ENCODE data around the gene SLC25A29. TPM values are rescaled to one million over a fixed set of nuclear protein-coding genes. Genes with fewer than 3 reads are reported as not detected.

Gene SLC25A29
- total and polyA plus RNA-seq, 2 of the 8 experiments (the other 6 are each of a cell fraction or from before 2014, with no cell fraction given), result 135 to 177 TPM

- TF ChIP-seq HDAC6 (IDR thresholded peaks at IDR 0.05; ENCODE audit: low read depth, low read length) (no peak), TEAD4 (IDR thresholded peaks at IDR 0.05; ENCODE audit: low read depth, low read length) (no peak)
Measured at GRCh38 chr14:100278702-100279101, 27.5 kb downstream of the SLC25A29 start (continued).

All from H1 (cell line).